Muscle layer of colon (tissue), 2 donors: ENCODE measurements around the gene FAF1.

Source experiments
- H3K27ac ChIP-seq: one replicate; pipeline ENCODE4 v1.7.0; 2013; ENCODE audit warnings: low read depth, mild to moderate bottlenecking, low read length, moderate library complexity
- H3K27me3 ChIP-seq, 2 donors: one replicate each; pipeline ENCODE4 v1.7.0; 2013; ENCODE audit warnings: low read length in 2 of 2, mild to moderate bottlenecking in 2 of 2; ENCODE audit not compliant: insufficient read depth in 2 of 2, control insufficient read depth in 1 of 2
- H3K36me3 ChIP-seq: one replicate; pipeline ENCODE4 v1.7.0; 2013; ENCODE audit warnings: mild to moderate bottlenecking, low read length; ENCODE audit not compliant: insufficient read depth
- H3K4me1 ChIP-seq: one replicate; pipeline ENCODE4 v1.7.0; 2013; ENCODE audit warnings: mild to moderate bottlenecking, low read length; ENCODE audit not compliant: insufficient read depth
- H3K4me3 ChIP-seq, 2 donors: one replicate each; pipeline ENCODE4 v1.7.0; 2013; ENCODE audit warnings: low read length in 2 of 2, low read depth in 1 of 2, mild to moderate bottlenecking in 1 of 2, moderate library complexity in 1 of 2
- H3K9ac ChIP-seq: one replicate; pipeline ENCODE4 v1.7.0; 2013; ENCODE audit warnings: low read length
- H3K9me3 ChIP-seq: one replicate; pipeline ENCODE4 v1.7.0; 2013; ENCODE audit warnings: mild to moderate bottlenecking, low read length
- donor health status: abdominal sarcoma.
- donor health status: Adenocarcinoma of cecum.

Gene FAF1

GRCh38 chr1:50610563-50610962 lies 349.5 kb downstream of the FAF1 start:
- no peaks in the 10 kb centered on the region for H3K4me1 ChIP-seq
- H3K27me3 ChIP-seq: no peaks in the 10 kb centered on the region
- no peak overlapping the region for H3K27ac ChIP-seq
- no peaks in the 10 kb centered on the region for H3K9me3 ChIP-seq
- H3K36me3 ChIP-seq: no peaks in the 10 kb centered on the region
- H3K9ac ChIP-seq: no peak overlapping the region
- no peak overlapping the region for H3K4me3 ChIP-seq

- Histone ChIP-seq H3K9me3 (no peaks in the 10 kb centered on the region), H3K27ac (no peak overlapping the region), H3K4me1 (no peaks in the 10 kb centered on the region), H3K4me3 (no peak overlapping the region), H3K36me3 (no peaks in the 10 kb centered on the region), H3K9ac (no peak overlapping the region), H3K27me3 (no peaks in the 10 kb centered on the region)
Measured at GRCh38 chr1:50609508-50609907, 350.6 kb downstream of the FAF1 start.

GRCh38 chr1:50605186-50605875 lies 354.7 kb downstream of the FAF1 start:
- Histone ChIP-seq H3K4me3 (no peak overlapping the region), H3K27ac (no peak overlapping the region), H3K4me1 (peaks cover 3% of the 10 kb centered on the region), H3K36me3 (no peaks in the 10 kb centered on the region), H3K27me3 (no peaks in the 10 kb centered on the region), H3K9ac (no peak overlapping the region), H3K9me3 (no peaks in the 10 kb centered on the region)

- H3K36me3 ChIP-seq: no peaks in the 10 kb centered on the region
- no peak overlapping the region for H3K4me3 ChIP-seq
- no peak overlapping the region for H3K9ac ChIP-seq
- H3K9me3 ChIP-seq: no peaks in the 10 kb centered on the region
- H3K27me3 ChIP-seq: no peaks in the 10 kb centered on the region
- H3K4me1 ChIP-seq: peaks cover 3% of the 10 kb centered on the region
- no peak overlapping the region for H3K27ac ChIP-seq
Measured at GRCh38 chr1:50604580-50604979, 355.5 kb downstream of the FAF1 start.

GRCh38 chr1:50603274-50604271 lies 356.5 kb downstream of the FAF1 start:
- Histone ChIP-seq H3K9ac (no peak overlapping the region), H3K4me1 (peaks cover 3% of the 10 kb centered on the region), H3K36me3 (no peaks in the 10 kb centered on the region), H3K9me3 (no peaks in the 10 kb centered on the region), H3K27me3 (no peaks in the 10 kb centered on the region), H3K27ac (no peak overlapping the region), H3K4me3 (no peak overlapping the region)

- peaks cover 4% of the 10 kb centered on the region for H3K36me3 ChIP-seq
- no peak overlapping the region for H3K9ac ChIP-seq
- H3K27me3 ChIP-seq: no peaks in the 10 kb centered on the region
- H3K4me1 ChIP-seq: peaks cover 3% of the 10 kb centered on the region
- H3K4me3 ChIP-seq: no peak overlapping the region
- H3K9me3 ChIP-seq: no peaks in the 10 kb centered on the region
- no peak overlapping the region for H3K27ac ChIP-seq
Measured at GRCh38 chr1:50599546-50599945, 360.5 kb downstream of the FAF1 start.

GRCh38 chr1:50595874-50596273 lies 364.2 kb downstream of the FAF1 start:
- H3K27ac ChIP-seq: no peak overlapping the region
- H3K4me1 ChIP-seq: no peaks in the 10 kb centered on the region
- no peaks in the 10 kb centered on the region for H3K27me3 ChIP-seq
- no peak overlapping the region for H3K4me3 ChIP-seq
- H3K36me3 ChIP-seq: peaks cover 4% of the 10 kb centered on the region
- H3K9me3 ChIP-seq: no peaks in the 10 kb centered on the region
- no peak overlapping the region for H3K9ac ChIP-seq

- Histone ChIP-seq H3K27ac (no peak overlapping the region), H3K36me3 (peaks cover 4% of the 10 kb centered on the region), H3K9me3 (no peaks in the 10 kb centered on the region), H3K4me3 (no peak overlapping the region), H3K4me1 (no peaks in the 10 kb centered on the region), H3K9ac (no peak overlapping the region), H3K27me3 (no peaks in the 10 kb centered on the region)
Measured at GRCh38 chr1:50593515-50593914, 366.6 kb downstream of the FAF1 start.

GRCh38 chr1:50591598-50591997 lies 368.5 kb downstream of the FAF1 start:
- H3K4me3 ChIP-seq: no peak overlapping the region
- H3K27ac ChIP-seq: no peak overlapping the region
- no peaks in the 10 kb centered on the region for H3K4me1 ChIP-seq
- H3K27me3 ChIP-seq: no peaks in the 10 kb centered on the region
- H3K9me3 ChIP-seq: no peaks in the 10 kb centered on the region
- peaks cover 8% of the 10 kb centered on the region for H3K36me3 ChIP-seq
- no peak overlapping the region for H3K9ac ChIP-seq

- Histone ChIP-seq H3K4me1 (no peaks in the 10 kb centered on the region), H3K27ac (no peak overlapping the region), H3K36me3 (no peaks in the 10 kb centered on the region), H3K4me3 (no peak overlapping the region), H3K9me3 (no peaks in the 10 kb centered on the region), H3K27me3 (no peaks in the 10 kb centered on the region), H3K9ac (no peak overlapping the region)
Measured at GRCh38 chr1:50582346-50582745, 377.7 kb downstream of the FAF1 start.

GRCh38 chr1:50570066-50570468 lies 390.0 kb downstream of the FAF1 start:
- H3K9ac ChIP-seq: no peak overlapping the region
- no peaks in the 10 kb centered on the region for H3K27me3 ChIP-seq
- H3K4me1 ChIP-seq: no peaks in the 10 kb centered on the region
- H3K27ac ChIP-seq: no peak overlapping the region
- no peaks in the 10 kb centered on the region for H3K36me3 ChIP-seq
- no peak overlapping the region for H3K4me3 ChIP-seq
- H3K9me3 ChIP-seq: no peaks in the 10 kb centered on the region
